Fibroblast of skin of right quadriceps (primary cell): Measurements from ENCODE around the gene KCTD17.

Experiments used
- DNase-seq: peaks from one replicate; pipeline ENCODE4 v3.0.0-alpha.2; 2013

KCTD17 gene

GRCh38 chr22:37051391-37052385, at the start of gene KCTD17:
Gene KCTD17, plus strand, starts transcription at chr22:37051742. Its CDS starts 19 bp downstream, at chr22:37051761.
- DNase-seq, result peak; percentile 67

- DNase-seq, result no peak
Observed at GRCh38 chr22:37001826-37002225, 49.7 kb upstream of the KCTD17 start.

- DNase-seq, result no peak
Observed at GRCh38 chr22:37002633-37003032, 48.9 kb upstream of the KCTD17 start.

- no peak for DNase-seq
Observed at GRCh38 chr22:37007651-37008050, 43.9 kb upstream of the KCTD17 start.

- no peak for DNase-seq
Observed at GRCh38 chr22:37008365-37008764, 43.2 kb upstream of the KCTD17 start.

- no peak for DNase-seq
Observed at GRCh38 chr22:37009490-37009889, 42.1 kb upstream of the KCTD17 start.

GRCh38 chr22:37010174-37010573, 41.4 kb upstream of the KCTD17 start:
- DNase-seq, result no peak

- DNase-seq, result no peak
Observed at GRCh38 chr22:37010976-37011375, 40.6 kb upstream of the KCTD17 start.

GRCh38 chr22:37011472-37011871, 40.1 kb upstream of the KCTD17 start:
- no peak for DNase-seq

GRCh38 chr22:37012262-37012904, 39.2 kb upstream of the KCTD17 start:
- no peak for DNase-seq

- DNase-seq, result no peak
Observed at GRCh38 chr22:37012956-37013355, 38.6 kb upstream of the KCTD17 start.

GRCh38 chr22:37014415-37014806, 37.1 kb upstream of the KCTD17 start:
- DNase-seq, result no peak

GRCh38 chr22:37014835-37015586, 36.5 kb upstream of the KCTD17 start:
- no peak for DNase-seq

- no peak for DNase-seq
Observed at GRCh38 chr22:37015587-37015878, 36.0 kb upstream of the KCTD17 start.

- DNase-seq, result no peak
Observed at GRCh38 chr22:37016134-37016910, 35.2 kb upstream of the KCTD17 start.

GRCh38 chr22:37017356-37017755, 34.2 kb upstream of the KCTD17 start:
- no peak for DNase-seq

- no peak for DNase-seq
Observed at GRCh38 chr22:37018086-37018814, 33.3 kb upstream of the KCTD17 start.

- peak; percentile 58 for DNase-seq
Observed at GRCh38 chr22:37018815-37019308, 32.7 kb upstream of the KCTD17 start.

- DNase-seq, result peak; percentile 64
Observed at GRCh38 chr22:37019309-37020191, 32.0 kb upstream of the KCTD17 start, which contains the start of the genes MPST and TST. Gene MPST, plus strand, starts transcription at chr22:37019742. Its CDS starts 95 bp downstream, at chr22:37019837. Gene TST, minus strand, starts transcription at chr22:37019447. Its CDS starts 715 bp downstream, at chr22:37018732.

- DNase-seq, result peak; percentile 35
Observed at GRCh38 chr22:37020192-37020479, 31.4 kb upstream of the KCTD17 start.

- DNase-seq, result no peak
Observed at GRCh38 chr22:37021041-37021440, 30.5 kb upstream of the KCTD17 start.
